HG02798 (cell line): ENCODE results near the gene MC5R.

Experiments
- ATAC-seq: cut with Tn5 transposase; IDR thresholded peaks from one replicate; pipeline ENCODE4 v1.9.1; 2021; ENCODE audit warnings: mild to moderate bottlenecking; ENCODE audit not compliant: unreplicated experiment, poor library complexity

The MC5R gene

GRCh38 chr18:13823707-13824395, at the start of gene MC5R:
TSS of gene MC5R (plus strand) at chr18:13824149. CDS start at chr18:13825766, 1,617 bp downstream.
- ATAC-seq = peak; percentile 95

- no peak for ATAC-seq
These were observed 48.9 kb upstream of the MC5R start for GRCh38 chr18:13775058-13775457.

GRCh38 chr18:13791181-13791580, 32.8 kb upstream of the MC5R start:
- no peak for ATAC-seq

GRCh38 chr18:13793819-13794218, 30.1 kb upstream of the MC5R start:
- ATAC-seq = no peak

- no peak for ATAC-seq
These were observed 27.4 kb upstream of the MC5R start for GRCh38 chr18:13796515-13796914.

GRCh38 chr18:13797157-13797611, 26.8 kb upstream of the MC5R start:
- ATAC-seq = no peak

- ATAC-seq = no peak
These were observed 24.6 kb upstream of the MC5R start for GRCh38 chr18:13799396-13799795.

GRCh38 chr18:13800505-13801259, 23.3 kb upstream of the MC5R start:
- no peak for ATAC-seq

- ATAC-seq = no peak
These were observed 22.7 kb upstream of the MC5R start for GRCh38 chr18:13801260-13801601.

GRCh38 chr18:13804305-13804704, 19.6 kb upstream of the MC5R start:
- no peak for ATAC-seq

GRCh38 chr18:13808294-13809042, 15.5 kb upstream of the MC5R start:
- ATAC-seq = no peak

GRCh38 chr18:13809043-13809430, 14.9 kb upstream of the MC5R start:
- no peak for ATAC-seq

GRCh38 chr18:13809531-13810255, 14.3 kb upstream of the MC5R start:
- ATAC-seq = no peak

- no peak for ATAC-seq
These were observed 12.9 kb upstream of the MC5R start for GRCh38 chr18:13810950-13811485.

- ATAC-seq = no peak
These were observed 12.0 kb upstream of the MC5R start for GRCh38 chr18:13811993-13812392.

GRCh38 chr18:13813271-13813849, 10.6 kb upstream of the MC5R start:
- ATAC-seq = peak; percentile 83

GRCh38 chr18:13826209-13826608, 2.3 kb downstream of the MC5R start:
- ATAC-seq = no peak

GRCh38 chr18:13831864-13832508, 8.0 kb downstream of the MC5R start:
- ATAC-seq = no peak

- ATAC-seq = no peak
These were observed 10.6 kb downstream of the MC5R start for GRCh38 chr18:13834496-13835015.
